BE2C (cell line): ENCODE results near the gene CACNA2D3.
"Not testable (repeated sequence)": the region's sequence is repeated elsewhere in the genome, so short reads cannot be mapped to it uniquely, and the experiment has no call there.

Source experiments
- DNase-seq: peaks from one replicate; pipeline ENCODE4 v3.0.0-alpha.2; 2020
- H3K27me3 ChIP-seq: fragments of 250-450 bp; sonication (Bioruptor Pico); 2 replicates; pipeline ENCODE4 v1.5.1; 2020; ENCODE audit warnings: mild to moderate bottlenecking
- H3K36me3 ChIP-seq: fragments of 250-450 bp; sonication (Bioruptor Pico); 2 replicates; pipeline ENCODE4 v1.5.1; 2020; ENCODE audit warnings: mild to moderate bottlenecking
- H3K4me1 ChIP-seq: fragments of 250-450 bp; sonication (Bioruptor Pico); 2 replicates; pipeline ENCODE4 v1.5.1; 2020
- H3K4me3 ChIP-seq: 2 replicates; pipeline ENCODE4 v1.5.1; 2011; ENCODE audit warnings: low read depth, low read length
- H3K9me3 ChIP-seq: fragments of 250-450 bp; sonication (Bioruptor Pico); 2 replicates; pipeline ENCODE4 v1.5.1; 2020
- CTCF ChIP-seq: IDR thresholded peaks from 2 replicates; pipeline ENCODE4 v1.5.1; 2012; ENCODE audit warnings: mild to moderate bottlenecking, low read depth, low read length

CACNA2D3 gene

GRCh38 chr3:54632834-54633233 is 510.5 kb downstream of the CACNA2D3 start:
- no peaks in the 10 kb centered on the region for H3K27me3 ChIP-seq
- no peaks in the 10 kb centered on the region for H3K9me3 ChIP-seq
- H3K4me3 ChIP-seq = no peak overlapping the region
- DNase-seq = no peak
- no peaks in the 10 kb centered on the region for H3K4me1 ChIP-seq
- no peak for TF ChIP-seq CTCF
- H3K36me3 ChIP-seq = no peaks in the 10 kb centered on the region

- H3K4me1 ChIP-seq = no peaks in the 10 kb centered on the region
- H3K9me3 ChIP-seq = no peaks in the 10 kb centered on the region
- no peaks in the 10 kb centered on the region for H3K36me3 ChIP-seq
- TF ChIP-seq CTCF = no peak
- no peak overlapping the region for H3K4me3 ChIP-seq
- no peaks in the 10 kb centered on the region for H3K27me3 ChIP-seq
- no peak for DNase-seq
These were observed 511.2 kb downstream of the CACNA2D3 start for GRCh38 chr3:54633444-54634121.

- H3K4me1 ChIP-seq = no peaks in the 10 kb centered on the region
- no peak for DNase-seq
- no peak overlapping the region for H3K4me3 ChIP-seq
- no peaks in the 10 kb centered on the region for H3K36me3 ChIP-seq
- no peaks in the 10 kb centered on the region for H3K27me3 ChIP-seq
- no peaks in the 10 kb centered on the region for H3K9me3 ChIP-seq
- no peak for TF ChIP-seq CTCF
These were observed 511.7 kb downstream of the CACNA2D3 start for GRCh38 chr3:54634122-54634469.

GRCh38 chr3:54639790-54640372 is 517.5 kb downstream of the CACNA2D3 start:
- not testable (repeated sequence) for H3K4me1 ChIP-seq, H3K36me3 ChIP-seq, H3K4me3 ChIP-seq, H3K9me3 ChIP-seq, DNase-seq, H3K27me3 ChIP-seq

GRCh38 chr3:54641226-54642014 is 519.1 kb downstream of the CACNA2D3 start:
- DNase-seq = no peak
- no peaks in the 10 kb centered on the region for H3K4me1 ChIP-seq
- no peaks in the 10 kb centered on the region for H3K27me3 ChIP-seq
- no peak overlapping the region for H3K4me3 ChIP-seq
- TF ChIP-seq CTCF = no peak
- H3K36me3 ChIP-seq = no peaks in the 10 kb centered on the region
- no peaks in the 10 kb centered on the region for H3K9me3 ChIP-seq

GRCh38 chr3:54642147-54642546 is 519.8 kb downstream of the CACNA2D3 start:
- no peak for TF ChIP-seq CTCF

More at GRCh38 chr3:54642147-54642546, 519.8 kb downstream of the CACNA2D3 start:
- Histone ChIP-seq H3K9me3 (no peaks in the 10 kb centered on the region), H3K27me3 (no peaks in the 10 kb centered on the region), H3K36me3 (no peaks in the 10 kb centered on the region), H3K4me3 (no peak overlapping the region), H3K4me1 (no peaks in the 10 kb centered on the region)
- no peak for DNase-seq
